ENCODE data around the gene PGAP6.
"Not testable (repeated sequence)": the region's sequence is repeated elsewhere in the genome, so short reads cannot be mapped to it uniquely, and the experiment has no call there.

PGAP6 gene

DNA sequence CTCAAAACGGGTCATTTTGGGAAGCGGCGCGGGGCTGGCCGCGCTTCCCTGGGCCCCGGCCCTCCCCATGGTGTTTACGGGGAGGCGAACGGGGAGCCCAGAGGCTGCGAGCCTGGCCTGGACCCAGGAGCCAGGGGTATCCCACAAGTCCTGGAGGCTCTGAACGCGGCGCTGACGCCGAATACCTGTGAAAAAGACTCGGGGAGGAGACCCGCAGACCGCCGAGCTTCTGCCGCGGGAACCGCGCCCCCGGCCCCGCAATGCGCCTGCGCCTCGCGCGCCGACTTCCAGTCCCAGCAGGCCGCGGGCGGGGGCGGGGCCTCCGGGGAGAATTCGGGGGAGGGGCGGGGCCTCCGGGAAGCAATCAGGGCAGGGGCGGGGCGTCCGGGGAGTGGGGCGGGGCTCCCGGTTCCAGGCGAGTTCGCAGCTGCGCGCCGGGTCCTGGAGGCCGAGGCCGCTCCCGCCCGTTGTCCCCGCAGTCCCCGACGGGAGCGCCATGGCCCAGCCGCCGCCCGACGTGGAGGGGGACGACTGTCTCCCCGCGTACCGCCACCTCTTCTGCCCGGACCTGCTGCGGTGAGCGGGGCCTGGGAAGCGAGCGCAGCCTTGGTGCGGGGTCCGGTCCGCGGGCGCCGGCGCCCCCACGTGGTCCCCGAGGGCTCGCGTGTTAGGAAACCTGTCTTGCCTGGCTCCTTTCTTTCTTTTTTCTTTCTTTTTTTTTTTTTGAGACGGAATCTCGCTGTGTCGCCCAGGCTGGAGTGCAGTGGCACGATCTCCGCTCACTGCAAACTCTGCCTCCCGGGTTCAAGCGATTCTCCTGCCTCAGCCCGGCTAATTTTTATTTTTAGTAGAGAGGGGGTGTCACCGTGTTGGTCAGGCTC lies 19.9 kb upstream of the PGAP6 start, which contains the start of gene DECR2:
Gene DECR2 (plus strand): TSS at position 418 of the 881 bp plus-strand sequence. CDS start 79 bp downstream, at position 497.
- peak; percentile 92 for DNase-seq (ENCODE audit: low spot score)

DNA sequence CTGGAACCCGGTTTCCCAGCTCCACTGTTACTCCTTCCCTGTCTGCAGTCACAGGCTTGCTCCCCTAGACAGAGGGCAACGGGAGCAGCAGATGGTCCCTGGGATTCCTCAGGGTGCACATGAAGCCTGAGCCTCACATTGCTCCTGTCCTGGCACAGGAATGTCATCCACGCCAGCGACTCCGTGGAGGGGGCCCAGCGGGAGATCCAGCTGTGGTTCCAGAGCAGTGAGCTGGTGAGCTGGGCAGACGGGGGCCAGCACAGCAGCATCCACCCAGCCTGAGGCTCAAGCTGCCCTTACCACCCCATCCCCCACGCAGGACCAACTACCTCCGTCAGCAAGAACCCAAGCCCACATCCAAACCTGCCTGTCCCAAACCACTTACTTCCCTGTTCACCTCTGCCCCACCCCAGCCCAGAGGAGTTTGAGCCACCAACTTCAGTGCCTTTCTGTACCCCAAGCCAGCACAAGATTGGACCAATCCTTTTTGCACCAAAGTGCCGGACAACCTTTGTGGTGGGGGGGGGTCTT lies 18.3 kb upstream of the PGAP6 start:
- DNase-seq (ENCODE audit: low spot score): no peak

DNA sequence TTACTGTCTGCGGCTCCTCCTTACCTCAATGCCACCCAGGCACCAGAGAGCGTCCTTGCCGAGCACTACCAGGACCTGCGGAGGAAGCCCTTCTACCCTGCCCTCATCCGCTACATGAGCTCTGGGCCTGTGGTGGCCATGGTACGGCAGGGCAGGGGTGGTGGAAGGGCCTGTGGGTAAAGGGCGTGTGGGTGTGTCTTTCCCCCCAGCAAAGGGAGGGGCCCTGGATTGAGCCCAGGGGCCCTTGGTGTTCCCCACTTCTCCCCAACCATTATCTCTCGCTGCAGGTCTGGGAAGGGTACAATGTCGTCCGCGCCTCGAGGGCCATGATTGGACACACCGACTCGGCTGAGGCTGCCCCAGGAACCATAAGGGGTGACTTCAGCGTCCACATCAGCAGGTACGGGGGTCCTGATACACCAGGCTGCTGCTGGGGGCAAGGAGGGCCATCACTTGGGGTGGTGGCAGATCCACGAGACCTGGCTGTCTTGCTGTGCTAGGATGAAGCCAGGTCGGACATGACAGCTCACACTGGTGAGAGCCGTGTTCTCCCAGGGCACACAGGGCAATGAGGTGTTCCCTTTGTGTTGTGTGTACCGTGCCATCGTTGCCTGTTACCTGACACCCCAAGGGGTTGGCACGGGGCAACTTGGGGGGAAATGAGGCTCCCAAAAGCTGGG lies 17.7 kb upstream of the PGAP6 start:
- DNase-seq (ENCODE audit: low spot score): no peak

DNA sequence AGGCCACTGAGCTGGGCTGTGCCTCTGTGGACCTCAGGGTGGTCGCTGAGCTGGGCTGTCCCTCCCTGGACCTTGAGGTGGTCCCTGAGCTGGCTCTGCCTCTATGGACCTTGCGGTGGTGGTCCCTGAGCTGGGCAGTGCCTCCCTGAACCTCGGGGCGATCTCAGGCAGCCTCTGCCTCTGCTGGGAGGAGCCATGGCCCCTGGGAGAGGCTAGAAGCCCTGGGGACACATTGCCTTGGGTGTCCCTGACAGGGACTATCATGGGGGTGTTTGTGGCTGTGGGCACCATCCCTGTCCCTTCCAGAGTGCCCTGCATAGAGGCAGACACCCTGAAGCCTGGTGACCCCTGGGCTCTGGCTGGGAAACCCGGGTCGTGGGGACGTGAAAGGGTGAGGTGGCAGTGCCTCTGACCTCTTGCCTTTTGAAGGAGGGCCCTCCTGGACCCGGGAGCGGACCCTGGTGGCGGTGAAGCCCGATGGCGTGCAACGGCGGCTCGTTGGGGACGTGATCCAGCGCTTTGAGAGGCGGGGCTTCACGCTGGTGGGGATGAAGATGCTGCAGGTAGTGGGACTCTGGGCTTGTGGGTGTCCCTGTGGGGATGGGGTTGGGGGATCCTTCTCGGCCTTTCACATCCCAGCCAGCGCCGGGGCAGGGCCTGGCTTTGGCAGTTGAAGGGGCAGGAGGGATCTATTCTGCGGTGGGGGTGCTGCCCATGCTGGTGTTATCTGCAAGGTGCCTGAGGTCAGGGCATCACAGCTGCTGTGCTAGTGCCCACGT lies 17.0 kb upstream of the PGAP6 start:
- no peak for DNase-seq (ENCODE audit: low spot score)

DNA sequence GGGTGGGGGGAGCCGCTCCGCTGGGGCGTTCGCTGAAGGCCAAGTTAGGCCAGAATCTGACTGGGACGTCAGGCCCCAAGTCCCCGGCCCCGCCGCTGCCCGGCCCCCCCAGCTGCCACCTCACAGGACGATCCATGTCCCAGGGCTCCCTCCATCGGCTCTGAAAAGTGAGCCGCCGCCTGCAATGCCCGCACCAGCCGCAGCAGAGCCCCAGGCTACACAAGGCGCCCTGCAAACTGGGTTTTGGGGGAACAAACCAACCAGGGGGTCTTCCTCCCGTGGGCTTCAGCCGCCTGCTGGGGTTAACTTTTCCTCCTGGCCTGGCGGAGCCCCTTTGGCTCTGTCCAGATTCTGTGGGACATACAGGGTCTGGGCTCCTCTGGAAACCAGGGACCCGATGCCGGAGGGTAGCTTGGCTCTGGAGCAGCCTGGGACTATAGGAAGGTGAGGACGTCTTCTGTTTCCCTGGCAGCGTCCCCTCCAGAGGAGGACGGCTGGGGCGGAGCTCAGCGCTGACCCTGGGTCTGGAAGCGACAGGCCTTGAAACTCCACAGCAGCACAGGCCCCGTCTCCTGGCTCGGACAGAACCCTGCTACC lies 16.1 kb upstream of the PGAP6 start:
- DNase-seq (ENCODE audit: low spot score): no peak

DNA sequence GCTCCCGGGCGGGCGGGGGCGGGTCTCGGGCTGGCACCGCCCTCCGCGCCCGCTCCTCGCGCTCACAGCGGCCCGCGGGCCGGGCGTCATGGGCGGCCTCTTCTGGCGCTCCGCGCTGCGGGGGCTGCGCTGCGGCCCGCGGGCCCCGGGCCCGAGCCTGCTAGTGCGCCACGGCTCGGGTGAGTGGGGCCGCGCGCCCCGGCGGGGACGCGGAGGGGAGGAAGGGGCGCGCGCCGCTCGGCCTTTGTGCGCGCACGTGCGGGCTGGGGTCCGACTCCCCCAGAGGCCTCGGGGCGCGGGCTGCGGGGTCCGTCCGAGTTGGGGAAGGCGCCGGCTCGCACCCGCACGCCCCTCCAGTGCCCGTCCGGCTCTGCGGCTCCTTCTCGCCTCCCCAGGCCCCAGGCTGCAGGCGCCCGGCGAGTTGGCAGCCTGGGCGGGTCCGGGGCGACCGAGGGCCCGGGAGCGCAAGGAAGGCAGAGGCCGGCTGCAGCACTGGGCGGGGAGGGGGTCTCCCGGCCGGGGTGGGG lies 15.4 kb upstream of the PGAP6 start, which contains the start of gene NME4:
Gene NME4 (plus strand): TSS at position 65 of the 527 bp plus-strand sequence. CDS start 24 bp downstream, at position 89.
- DNase-seq (ENCODE audit: low spot score): no peak

DNA sequence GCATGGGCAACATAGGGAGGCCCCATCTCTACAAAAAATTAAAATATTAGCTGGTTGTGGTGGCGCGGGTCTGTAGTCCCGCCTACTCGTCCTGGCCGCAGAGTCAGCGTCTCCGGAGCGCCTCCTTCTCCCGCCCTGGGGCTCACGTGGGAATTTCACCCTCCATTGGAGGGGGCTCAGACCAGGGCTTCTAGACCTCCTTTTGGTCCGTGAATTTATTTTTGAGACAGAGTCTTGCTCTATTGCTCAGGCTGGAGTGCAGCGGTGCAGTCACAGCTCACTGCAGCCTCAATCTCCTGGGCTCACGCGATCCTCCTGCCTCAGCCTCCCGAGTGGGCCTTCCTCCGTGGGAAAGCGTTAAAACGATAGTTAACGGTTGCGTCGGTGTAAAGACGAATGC lies 14.8 kb upstream of the PGAP6 start:
- DNase-seq (ENCODE audit: low spot score): no peak

DNA sequence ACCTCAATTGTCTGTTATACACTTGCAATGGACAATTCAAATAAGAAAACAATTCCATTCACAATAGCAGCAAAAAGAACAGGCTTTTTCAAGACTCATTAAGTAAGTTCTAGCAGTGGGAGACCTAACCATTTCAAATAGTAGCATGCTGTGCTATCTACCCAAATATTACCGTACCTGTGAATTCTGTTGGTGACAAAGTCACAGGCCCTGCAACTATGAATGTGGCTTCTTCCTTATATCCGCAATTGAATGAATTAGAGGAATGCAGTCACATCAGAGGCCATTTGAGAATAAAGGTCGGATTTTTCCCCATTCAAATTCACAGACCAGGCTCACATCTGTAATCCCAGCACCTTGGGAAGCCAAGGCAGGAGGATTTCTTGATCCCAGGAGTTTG lies 14.4 kb upstream of the PGAP6 start:
- peak; percentile 69 for DNase-seq (ENCODE audit: low spot score)

DNA sequence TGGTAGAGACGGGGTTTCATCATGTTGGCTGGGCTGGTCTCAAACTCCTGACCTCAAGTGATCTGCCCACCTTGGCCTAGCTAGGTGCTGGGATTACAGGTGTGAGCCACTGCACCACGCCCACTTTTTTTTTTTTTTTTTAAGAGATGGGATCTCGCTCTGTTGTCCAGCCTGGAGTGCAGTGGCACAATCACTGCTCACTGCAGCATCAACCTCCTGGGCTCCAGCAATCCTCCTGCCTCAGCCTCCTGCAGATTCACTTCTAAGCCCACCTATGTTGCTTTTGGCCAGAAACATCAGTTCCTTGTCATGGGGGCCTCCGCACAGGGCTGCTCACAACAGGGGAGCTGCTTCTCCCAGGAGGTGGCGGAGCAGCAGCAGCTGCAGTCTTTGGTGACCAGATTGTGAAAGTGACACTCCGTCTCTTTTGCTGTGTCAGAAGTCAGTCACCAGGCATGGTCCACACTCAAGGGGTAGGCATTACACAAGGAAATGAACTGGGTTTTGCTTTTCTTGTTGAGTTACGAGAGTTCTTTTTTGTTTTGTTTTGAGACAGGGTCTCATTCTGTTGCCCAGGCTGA lies 10.8 kb upstream of the PGAP6 start:
- no peak for DNase-seq (ENCODE audit: low spot score)

DNA sequence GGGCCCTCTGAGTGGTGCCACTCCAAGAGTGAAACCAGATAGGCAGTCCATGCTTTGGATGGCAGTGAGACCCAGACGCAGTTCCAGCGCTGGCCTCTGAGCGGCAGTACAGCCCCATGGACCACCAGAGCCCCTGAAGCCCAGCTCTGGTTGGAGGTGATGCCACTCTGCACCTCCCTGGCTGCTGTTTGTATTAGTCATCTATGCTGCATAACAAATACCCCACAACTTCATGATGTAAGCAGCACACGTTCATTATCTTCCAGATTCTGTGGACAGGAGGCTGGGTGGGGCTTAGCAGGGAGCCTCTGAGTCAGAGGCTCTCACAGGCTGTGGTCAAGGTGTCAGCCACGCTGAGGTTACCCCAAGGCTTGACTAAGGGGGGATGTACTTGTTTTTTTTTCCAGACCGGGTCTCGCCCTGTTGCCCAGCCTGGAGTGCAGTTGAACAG lies 10.1 kb upstream of the PGAP6 start:
- no peak for DNase-seq (ENCODE audit: low spot score)

DNA sequence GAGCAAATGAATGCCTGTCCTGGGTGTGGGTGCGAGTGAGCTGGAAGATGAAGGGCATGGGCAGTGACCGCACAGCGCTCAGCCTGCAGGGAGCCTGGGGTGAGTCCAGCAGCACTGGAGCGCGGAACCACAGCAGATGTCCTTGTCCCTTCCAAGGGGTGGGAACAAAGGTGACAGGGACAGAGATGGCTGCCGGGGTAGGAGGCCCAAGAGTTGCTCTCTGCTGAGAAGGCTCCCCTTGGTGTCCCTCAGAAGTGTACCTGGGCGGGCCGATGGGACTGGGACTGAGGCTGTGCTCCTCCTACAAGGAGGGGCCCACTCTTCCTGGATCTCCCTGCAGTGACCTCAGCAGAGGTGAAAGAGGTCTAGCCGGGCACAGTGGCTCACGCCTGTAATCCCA lies 7.6 kb upstream of the PGAP6 start:
- no peak for DNase-seq (ENCODE audit: low spot score)

DNA sequence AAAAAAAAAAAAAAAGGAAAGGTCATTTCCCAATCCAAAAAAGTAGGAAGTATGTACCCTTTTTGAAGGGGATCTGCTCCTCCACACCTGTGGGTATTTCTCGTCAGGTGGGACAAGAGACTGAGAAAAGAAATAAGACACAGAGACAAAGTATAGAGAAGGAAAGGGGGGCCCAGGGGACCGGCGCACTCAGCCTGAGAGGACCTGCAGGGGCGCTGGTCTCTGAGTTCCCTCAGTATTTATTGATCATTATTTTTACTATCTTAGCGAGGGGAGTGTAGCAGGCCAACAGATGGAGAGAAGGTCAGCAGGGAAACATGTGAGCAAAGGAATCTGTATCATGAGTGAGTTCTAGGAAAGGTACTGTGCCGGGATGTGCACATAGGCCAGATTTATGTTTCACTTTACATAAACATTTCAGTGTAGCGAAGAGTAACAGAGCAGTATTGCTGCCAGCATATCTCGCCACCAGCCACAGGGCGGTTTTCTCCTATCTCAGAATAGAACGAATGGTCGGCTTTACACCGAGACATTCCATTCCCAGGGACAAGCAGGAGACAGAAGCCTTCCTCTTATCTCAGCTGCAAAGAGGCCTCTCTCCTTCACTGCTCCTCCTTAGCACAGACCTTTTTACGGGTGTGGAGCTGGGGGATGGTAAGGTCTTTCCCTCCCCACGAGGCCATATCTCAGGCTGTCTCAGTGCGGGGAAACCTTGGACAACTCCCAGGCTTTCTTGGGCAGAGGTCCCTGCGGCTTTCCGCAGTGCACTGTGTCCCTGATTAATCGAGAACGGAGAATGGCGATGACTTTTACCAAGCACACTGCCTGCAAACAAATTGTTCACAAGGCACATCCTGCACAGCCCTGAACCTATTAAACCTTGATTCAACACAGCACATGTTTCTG lies 6.2 kb upstream of the PGAP6 start:
- DNase-seq (ENCODE audit: low spot score): not testable (repeated sequence)

DNA sequence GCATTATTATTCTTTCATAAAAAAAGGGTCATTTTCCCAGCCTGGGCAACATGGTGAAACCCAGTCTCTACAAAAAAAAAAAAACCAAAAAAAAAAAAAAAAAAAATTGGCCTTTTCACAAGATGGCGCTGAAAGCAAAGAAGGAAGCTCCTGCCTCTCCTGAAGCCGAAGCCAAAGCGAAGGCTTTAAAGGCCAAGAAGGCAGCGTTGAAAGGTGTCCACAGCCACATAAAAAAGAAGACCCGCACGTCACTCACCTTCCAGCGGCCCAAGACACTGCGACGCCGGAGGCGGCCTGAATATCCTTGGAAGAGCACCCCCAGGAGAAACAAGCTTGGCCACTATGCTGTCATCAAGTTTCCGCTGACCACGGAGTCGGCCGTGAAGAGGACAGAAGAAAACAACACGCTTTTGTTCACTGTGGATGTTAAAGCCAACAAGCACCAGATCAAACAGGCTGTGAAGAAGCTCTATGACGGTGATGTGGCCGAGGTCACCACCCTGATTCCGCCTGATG lies 4.9 kb upstream of the PGAP6 start:
- peak; percentile 81 for DNase-seq (ENCODE audit: low spot score)

DNA sequence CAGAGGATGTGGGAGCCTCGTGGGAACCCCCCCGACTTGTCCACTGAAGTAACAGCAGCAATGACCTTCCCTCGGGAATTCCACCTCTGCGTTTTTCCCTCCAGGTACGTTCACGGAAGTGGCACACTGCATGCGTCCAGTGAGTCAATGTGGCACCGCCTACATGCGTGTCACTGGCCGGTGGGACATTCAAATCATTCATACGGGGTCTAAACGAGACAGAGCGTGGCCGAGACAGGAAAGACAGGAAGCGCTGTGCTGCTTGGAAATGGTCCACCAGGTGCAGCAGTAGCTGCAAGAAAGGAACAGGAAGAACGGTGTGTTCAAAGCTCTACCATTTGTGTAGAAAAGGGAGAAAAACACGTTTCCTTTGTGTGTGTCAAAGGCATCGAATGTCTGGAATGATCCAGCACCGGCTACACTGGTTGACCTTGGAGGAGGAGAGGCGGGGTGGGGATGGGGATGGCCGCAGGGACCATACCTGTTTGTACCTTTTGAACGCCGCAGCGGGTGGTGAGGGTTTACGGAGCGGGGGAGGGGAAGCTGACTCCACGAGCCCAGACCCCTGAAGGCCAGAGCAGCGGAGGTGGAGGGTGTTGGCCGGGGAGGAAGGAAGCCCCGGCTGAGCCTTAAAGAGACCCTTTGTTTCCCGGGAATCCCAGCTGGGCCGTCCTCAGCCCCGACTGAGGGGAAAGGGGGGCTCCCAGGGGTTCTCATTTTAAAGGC lies 1.7 kb upstream of the PGAP6 start:
- no peak for DNase-seq (ENCODE audit: low spot score)

DNA sequence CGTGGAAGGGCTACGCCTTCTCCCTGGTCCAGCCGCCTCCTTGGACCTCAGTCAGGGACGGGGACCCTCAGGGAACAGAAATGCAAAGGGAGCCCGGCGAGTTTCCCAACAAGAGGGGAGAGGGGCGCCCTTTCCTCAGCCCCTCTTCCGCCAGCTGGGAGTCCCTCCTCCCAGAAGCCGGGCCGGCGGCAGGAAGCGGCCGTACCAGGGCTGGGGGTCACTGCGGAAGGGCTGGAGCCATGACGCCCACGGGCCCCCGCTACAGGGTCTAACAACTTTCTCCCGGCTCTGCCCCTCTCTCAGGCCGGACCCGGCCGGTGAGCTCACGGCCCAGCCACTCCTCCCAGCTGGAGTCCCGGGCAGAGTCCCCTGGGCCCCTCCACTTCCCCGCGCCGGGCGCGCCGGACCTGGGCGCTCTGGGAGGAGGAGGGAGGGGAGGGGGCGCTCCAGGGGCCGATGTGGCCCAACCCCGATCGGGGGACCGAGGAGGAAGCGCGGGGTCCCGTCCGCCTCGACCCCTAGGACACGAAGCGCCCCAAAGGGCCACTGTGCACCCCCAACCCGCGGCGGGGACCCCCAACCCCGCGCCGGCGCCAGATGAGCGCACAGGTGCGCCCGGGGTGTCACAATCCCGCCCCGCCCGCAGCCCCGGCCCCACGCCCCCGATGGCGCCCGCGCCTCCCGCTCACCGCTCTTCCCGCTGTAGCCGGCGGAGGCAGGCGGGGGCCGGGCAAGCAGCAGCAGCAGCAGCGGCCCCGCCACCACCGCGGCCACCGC lies 578 bp downstream of the PGAP6 start:
- DNase-seq (ENCODE audit: low spot score): no peak

DNA sequence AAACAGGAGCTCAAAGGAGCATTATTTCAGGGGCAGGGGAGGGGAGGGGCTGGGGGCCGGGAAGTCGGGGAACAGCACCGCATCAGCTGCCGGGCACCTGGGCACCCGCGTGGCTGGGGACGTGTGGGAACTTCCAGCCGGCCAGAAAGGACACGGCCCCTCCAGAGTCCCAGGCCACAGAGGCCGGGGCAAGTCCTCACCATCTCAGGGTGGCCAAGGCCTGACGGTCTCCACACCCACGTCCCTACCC lies 1.1 kb downstream of the PGAP6 start:
- DNase-seq (ENCODE audit: low spot score): no peak

DNA sequence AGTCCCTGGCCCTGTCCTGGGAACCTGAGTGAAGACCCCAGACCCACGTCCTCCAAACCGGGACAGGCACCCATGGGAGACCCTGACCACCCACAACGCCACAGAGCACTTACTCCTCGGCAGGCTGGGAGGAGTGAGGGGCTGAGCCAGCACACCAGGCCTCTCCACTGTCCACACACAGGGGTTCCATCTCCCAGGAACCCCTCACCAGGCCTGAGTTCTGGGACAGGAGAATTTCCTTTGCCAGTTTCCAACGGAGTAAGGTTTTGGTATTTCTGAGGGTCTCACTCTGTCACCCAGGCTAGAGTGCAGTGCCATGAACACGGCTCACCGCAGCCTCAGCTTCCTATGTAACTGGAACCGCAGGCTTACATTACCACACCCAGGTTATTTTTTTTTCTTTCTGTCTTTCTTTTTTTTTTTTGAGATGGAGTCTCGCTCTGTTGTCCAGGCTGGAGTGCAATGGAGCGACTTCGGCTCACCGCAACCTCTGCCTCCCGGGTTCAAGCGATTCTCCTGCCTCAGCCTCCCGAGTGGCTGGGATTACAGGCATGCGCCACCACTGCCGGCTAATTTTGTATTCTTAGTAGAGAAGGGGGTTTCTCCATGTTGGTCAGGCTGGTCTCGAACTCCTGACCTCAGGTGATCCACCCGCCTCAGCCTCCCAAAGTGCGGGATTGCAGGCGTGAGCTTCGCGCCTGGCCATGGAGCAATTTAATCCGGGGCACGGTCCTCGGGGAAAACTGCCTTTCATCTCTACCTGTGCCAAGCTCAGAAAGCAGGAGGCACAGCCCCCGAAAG lies 1.6 kb downstream of the PGAP6 start:
- no peak for DNase-seq (ENCODE audit: low spot score)

Measured in globus pallidus (tissue), 1 donor.